Measurements from ENCODE around the gene EFHC1. TPM values are rescaled to one million over a fixed set of nuclear protein-coding genes. Genes with fewer than 3 reads are reported as not detected.

EFHC1 gene
- total RNA-seq, 1 experiment from 2014 or later: 13.2 TPM

GRCh38 chr6:52373151-52373690, 46.9 kb upstream of the EFHC1 start:
- no peak overlapping the region for H3K23ac ChIP-seq (ENCODE audit: insufficient read length, low read depth, low read length)
- no peak overlapping the region for H3K9ac ChIP-seq (ENCODE audit: extremely low read depth, insufficient read length, low read length)
- no CpG with 5 or more reads among the region's 5 CpGs for WGBS (ENCODE audit: extremely low coverage, insufficient read length, low lambda C conversion rate)
- no peak overlapping the region for H3K14ac ChIP-seq (ENCODE audit: insufficient read depth, low read length)
- H3K18ac ChIP-seq (ENCODE audit: insufficient read length, low read depth, low read length): no peak overlapping the region
- H2BK12ac ChIP-seq (ENCODE audit: insufficient read length, low read depth, low read length): no peak overlapping the region
- H3K56ac ChIP-seq (ENCODE audit: insufficient read length, low read depth, low read length): no peak overlapping the region
- no peaks in the 10 kb centered on the region for H3K79me2 ChIP-seq (ENCODE audit: insufficient read depth, low read length)
- H3T11ph ChIP-seq (ENCODE audit: low read length): no peak overlapping the region
- H4K8ac ChIP-seq (replicated peaks; ENCODE audit: insufficient read length, low read depth, low read length): no peak overlapping the region
- no peaks in the 10 kb centered on the region for H3K9me3 ChIP-seq (ENCODE audit: control insufficient read depth, low read depth, low read length)
- peaks cover 6 to 11% (median 6%) of the 10 kb centered on the region in 3 experiments; a peak in 6 of 7 replicates for H3K36me3 Mint-ChIP-seq (ENCODE audit: insufficient read depth in 1 of 3, low read depth in 3 of 3)
- no peak overlapping the region for H3K4ac ChIP-seq (ENCODE audit: low read depth, low read length)
- H4K20me1 ChIP-seq (ENCODE audit: control insufficient read depth, insufficient read depth, insufficient read length): no peaks in the 10 kb centered on the region
- H2AFZ ChIP-seq (ENCODE audit: low read length): no peak overlapping the region
- no peak overlapping the region for H2BK5ac ChIP-seq (ENCODE audit: insufficient read length, low read length)
- no peaks in the 10 kb centered on the region for H3K4me1 ChIP-seq (ENCODE audit: insufficient read depth, low read length)
- no peak for DNase-seq
- H2AK5ac ChIP-seq (ENCODE audit: insufficient read length, low read length): no peak overlapping the region
- H3K4me1 Mint-ChIP-seq: peaks cover 2 to 3% of the 10 kb centered on the region in 2 experiments; a peak in 2 of 4 replicates
- H2BK120ac ChIP-seq (ENCODE audit: low read depth, low read length, poor library complexity, severe bottlenecking): no peak overlapping the region
- no peak overlapping the region for H2BK15ac ChIP-seq (ENCODE audit: low read depth, low read length)
- TF ChIP-seq, protein P1, sequence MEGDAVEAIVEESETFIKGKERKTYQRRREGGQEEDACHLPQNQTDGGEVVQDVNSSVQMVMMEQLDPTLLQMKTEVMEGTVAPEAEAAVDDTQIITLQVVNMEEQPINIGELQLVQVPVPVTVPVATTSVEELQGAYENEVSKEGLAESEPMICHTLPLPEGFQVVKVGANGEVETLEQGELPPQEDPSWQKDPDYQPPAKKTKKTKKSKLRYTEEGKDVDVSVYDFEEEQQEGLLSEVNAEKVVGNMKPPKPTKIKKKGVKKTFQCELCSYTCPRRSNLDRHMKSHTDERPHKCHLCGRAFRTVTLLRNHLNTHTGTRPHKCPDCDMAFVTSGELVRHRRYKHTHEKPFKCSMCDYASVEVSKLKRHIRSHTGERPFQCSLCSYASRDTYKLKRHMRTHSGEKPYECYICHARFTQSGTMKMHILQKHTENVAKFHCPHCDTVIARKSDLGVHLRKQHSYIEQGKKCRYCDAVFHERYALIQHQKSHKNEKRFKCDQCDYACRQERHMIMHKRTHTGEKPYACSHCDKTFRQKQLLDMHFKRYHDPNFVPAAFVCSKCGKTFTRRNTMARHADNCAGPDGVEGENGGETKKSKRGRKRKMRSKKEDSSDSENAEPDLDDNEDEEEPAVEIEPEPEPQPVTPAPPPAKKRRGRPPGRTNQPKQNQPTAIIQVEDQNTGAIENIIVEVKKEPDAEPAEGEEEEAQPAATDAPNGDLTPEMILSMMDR (conservative IDR thresholded peaks at IDR 0.05): no peak
- H3K79me1 ChIP-seq (ENCODE audit: insufficient read depth, low read depth, low read length, poor library complexity, severe bottlenecking): no peaks in the 10 kb centered on the region
- no peak overlapping the region for H4K91ac ChIP-seq (ENCODE audit: insufficient read length, low read depth, low read length)
- no peaks in the 10 kb centered on the region; the same call in 1 of the 2 replicates for H3K27me3 Mint-ChIP-seq (ENCODE audit: low read depth)
- H3K27me3 ChIP-seq (ENCODE audit: insufficient read depth, low read length): no peaks in the 10 kb centered on the region
- H2BK20ac ChIP-seq (ENCODE audit: low read depth, low read length, poor library complexity, severe bottlenecking): no peak overlapping the region
- H4K5ac ChIP-seq (ENCODE audit: insufficient read length, low read depth, low read length): no peak overlapping the region
- H3K27ac ChIP-seq (ENCODE audit: insufficient read length, low read depth, low read length): no peak overlapping the region
- H3K4me3 Mint-ChIP-seq: no peak overlapping the region
- H3K4me2 ChIP-seq (ENCODE audit: insufficient read depth, insufficient read length, low read length): no peak overlapping the region
- no peaks in the 10 kb centered on the region for H3K23me2 ChIP-seq (ENCODE audit: insufficient read length, low read depth, low read length, poor library complexity, severe bottlenecking)
- H3K27ac Mint-ChIP-seq: peak overlapping the region in 1 of 3 experiments; percentile 69; a peak in 2 of 7 replicates
- peaks cover 2 to 6% of the 10 kb centered on the region in 2 experiments; a peak in 2 of 5 replicates for H3K9me3 Mint-ChIP-seq

Data from H9 (cell line).